ENCODE results near the gene TP53BP1.

Gene TP53BP1

GRCh38 chr15:43529141-43529540 lies 36.2 kb upstream of the TP53BP1 start:
- no peak for DNase-seq (ENCODE audit: low spot score)
- H3K4me3 ChIP-seq = no peak overlapping the region
- no peak for TF ChIP-seq CTCF (IDR thresholded peaks at IDR 0.05)
- H3K27ac ChIP-seq = no peak overlapping the region

- Histone ChIP-seq H3K27ac (no peak overlapping the region), H3K4me3 (no peak overlapping the region)
- no peak for DNase-seq (ENCODE audit: low spot score)
- TF ChIP-seq CTCF (IDR thresholded peaks at IDR 0.05) = no peak
Measured at GRCh38 chr15:43528542-43529007, 35.6 kb upstream of the TP53BP1 start.

- Histone ChIP-seq H3K27ac (no peak overlapping the region), H3K4me3 (no peak overlapping the region)
- no peak for DNase-seq (ENCODE audit: low spot score)
- TF ChIP-seq CTCF (IDR thresholded peaks at IDR 0.05) = no peak
Measured at GRCh38 chr15:43527802-43528541, 35.0 kb upstream of the TP53BP1 start.

GRCh38 chr15:43527016-43527801 lies 34.3 kb upstream of the TP53BP1 start:
- H3K4me3 ChIP-seq = no peak overlapping the region
- no peak for TF ChIP-seq CTCF (IDR thresholded peaks at IDR 0.05)
- no peak for DNase-seq (ENCODE audit: low spot score)
- H3K27ac ChIP-seq = no peak overlapping the region

- no peak overlapping the region for H3K27ac ChIP-seq
Measured at GRCh38 chr15:43526261-43526930, 33.4 kb upstream of the TP53BP1 start.

GRCh38 chr15:43525131-43525530 lies 32.2 kb upstream of the TP53BP1 start:
- no peak for TF ChIP-seq CTCF (IDR thresholded peaks at IDR 0.05)
- no peak overlapping the region for H3K4me3 ChIP-seq
- no peak overlapping the region for H3K27ac ChIP-seq
- DNase-seq (ENCODE audit: low spot score) = no peak

More at GRCh38 chr15:43526261-43526930, 33.4 kb upstream of the TP53BP1 start:
- TF ChIP-seq CTCF (IDR thresholded peaks at IDR 0.05) = no peak
- no peak overlapping the region for H3K4me3 ChIP-seq
- no peak for DNase-seq (ENCODE audit: low spot score)
